NCI-H146 treated with DMSO at 0.1 percent for 48 hours (cell line): ENCODE measurements around the gene DCP1B.

Experiments
- DNase-seq: peaks from one replicate; lab custom pipeline; 2025; ENCODE audit not compliant: unreplicated experiment; lab: John Stamatoyannopoulos, UW

The DCP1B gene

DNA sequence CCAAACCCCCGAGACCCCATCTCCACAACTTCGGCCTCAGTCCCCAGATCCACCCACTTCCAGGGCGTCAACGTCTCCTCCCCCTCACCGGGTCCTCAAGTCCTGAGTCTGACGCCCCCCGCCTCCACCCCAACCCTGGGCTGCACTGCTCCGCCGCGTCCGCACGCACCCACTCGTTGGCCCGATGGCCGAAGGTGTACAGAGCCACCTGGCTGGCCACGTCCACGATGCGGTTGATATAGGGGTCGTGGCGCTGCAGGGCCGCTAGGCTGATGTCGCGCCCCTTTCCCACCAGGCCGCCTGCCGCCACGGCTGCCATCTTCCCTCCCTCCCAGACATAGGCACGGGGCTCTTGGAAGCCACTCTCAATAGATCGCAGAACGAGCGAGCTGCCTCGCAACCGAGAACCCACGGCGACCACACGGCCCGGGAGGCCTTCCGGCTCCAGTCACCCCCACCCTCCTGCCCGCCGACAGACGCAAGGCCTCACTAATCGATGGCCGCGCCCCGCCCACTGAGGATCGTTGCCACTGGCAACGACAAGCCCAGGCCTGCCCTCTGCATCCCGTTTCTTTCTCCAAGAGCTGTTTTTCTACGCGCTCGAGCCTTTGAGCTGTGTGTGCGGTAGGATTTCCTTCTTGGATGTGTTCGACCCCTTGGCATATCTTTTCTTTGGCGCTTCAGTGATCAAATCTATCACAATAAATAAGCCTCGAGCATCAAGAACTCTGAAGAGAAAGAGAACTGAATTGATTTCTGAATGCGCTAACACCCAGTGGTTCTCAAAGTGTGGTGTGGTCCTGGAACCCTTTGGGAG is at the start of gene DCP1B:
DCP1B (minus strand) TSS at position 345 of the 817 bp plus-strand sequence; CDS start at position 319, 26 bp downstream.
- peak; percentile 83 for DNase-seq

GRCh38 chr12:2053691-2054090 is 49.4 kb upstream of the DCP1B start:
- no peak for DNase-seq

DNA sequence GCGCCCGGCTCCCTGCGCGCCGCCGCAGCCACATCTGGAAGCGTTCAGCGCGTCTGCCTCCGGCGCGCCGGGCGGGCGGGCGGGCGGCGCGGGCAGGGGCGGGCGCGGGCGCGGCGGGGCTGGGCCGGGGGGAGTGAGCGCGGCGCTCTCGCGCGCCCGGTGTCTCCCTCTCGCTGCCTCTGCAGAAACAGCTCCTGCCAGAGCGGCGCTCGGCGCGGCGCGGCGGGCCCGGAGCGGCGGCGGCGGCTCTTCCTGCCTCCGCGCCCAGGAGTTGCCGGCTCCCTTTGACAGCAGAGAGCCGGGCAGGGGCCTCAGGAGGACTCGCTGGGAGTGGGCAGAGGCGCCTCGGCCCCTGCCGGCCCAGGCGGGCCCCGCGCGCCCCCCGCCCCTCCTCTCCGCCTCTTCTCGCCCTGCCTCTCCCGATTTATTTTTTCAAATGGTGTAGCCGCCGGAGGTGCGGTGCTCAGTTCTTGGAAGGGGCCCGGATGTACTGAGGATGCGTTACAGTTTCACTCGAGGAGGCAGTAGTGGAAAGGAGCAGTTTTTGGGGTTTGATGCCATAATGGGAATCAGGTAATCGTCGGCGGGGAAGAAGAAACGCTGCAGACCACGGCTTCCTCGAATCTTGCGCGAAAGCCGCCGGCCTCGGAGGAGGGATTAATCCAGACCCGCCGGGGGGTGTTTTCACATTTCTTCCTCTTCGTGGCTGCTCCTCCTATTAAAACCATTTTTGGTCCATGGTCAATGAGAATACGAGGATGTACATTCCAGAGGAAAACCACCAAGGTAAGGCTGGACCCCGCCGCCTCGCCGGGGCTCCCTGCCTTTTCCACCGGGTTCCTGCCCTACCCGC is 48.8 kb upstream of the DCP1B start, which contains the start of gene CACNA1C:
CACNA1C (plus strand) TSS at position 162 of the 853 bp plus-strand sequence; CDS start at position 738, 576 bp downstream.
- DNase-seq = peak; percentile 30

- no peak for DNase-seq
These were observed 47.7 kb upstream of the DCP1B start for GRCh38 chr12:2051700-2052621.

- DNase-seq = no peak
These were observed 45.6 kb upstream of the DCP1B start for GRCh38 chr12:2049604-2050540.

- no peak for DNase-seq
These were observed 43.5 kb upstream of the DCP1B start for GRCh38 chr12:2047752-2048151.

GRCh38 chr12:2046957-2047356 is 42.7 kb upstream of the DCP1B start:
- no peak for DNase-seq

DNA sequence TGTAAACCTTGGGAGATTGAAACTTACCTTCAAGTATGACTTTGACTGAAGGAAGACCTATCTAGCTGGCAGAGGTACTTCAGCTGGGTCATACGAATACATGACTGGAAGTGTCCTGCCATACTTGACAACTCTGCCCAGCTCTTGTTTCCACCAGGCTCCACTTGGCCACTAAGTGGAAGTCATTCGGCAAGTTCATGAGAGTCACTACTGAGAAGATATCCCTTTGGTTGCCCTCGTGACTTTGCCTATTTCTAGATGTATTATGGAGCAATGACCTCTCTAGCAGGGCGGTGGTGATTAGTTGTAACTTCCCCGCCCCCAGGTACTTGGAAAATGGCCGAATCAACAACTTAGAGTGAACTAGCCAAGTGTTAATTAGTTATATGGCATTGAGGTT is 39.9 kb upstream of the DCP1B start:
- no peak for DNase-seq

DNA sequence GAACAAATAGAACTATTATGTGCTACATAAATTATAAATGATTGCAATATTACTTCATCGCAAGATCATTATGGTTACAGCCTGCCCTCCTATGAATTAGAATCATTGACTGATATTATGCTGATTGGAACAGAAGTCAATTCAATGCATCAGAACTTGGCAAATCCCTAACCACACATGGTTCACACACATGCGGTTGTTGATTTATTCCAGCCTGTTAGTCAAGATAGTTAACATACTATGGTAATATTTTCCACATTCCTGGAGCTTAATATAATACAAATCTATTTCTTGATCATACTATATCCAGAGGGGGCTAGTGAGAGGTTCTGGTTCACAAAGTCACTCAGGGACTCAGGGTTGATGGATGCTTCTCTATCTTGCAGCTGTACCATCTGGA is 38.8 kb upstream of the DCP1B start:
- DNase-seq = no peak

DNA sequence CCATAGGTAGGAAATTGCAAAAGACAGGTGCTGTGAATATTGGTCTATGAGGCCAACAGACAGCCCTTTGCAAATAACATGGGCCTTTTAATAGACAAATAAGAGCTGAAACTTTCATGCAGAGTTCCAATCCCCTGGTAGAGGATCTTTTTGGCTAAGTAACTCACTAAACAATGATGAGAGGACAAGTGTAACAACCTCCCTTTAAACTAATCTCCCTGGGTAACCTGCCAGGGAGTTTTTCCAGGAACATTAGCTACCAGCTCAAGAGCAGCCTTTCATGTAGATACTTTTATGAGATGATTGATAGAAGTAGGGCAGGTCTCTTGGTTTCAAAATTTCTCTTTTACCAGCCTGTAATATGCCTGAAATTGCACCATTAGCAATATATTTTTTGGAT is 34.8 kb upstream of the DCP1B start:
- DNase-seq = no peak

DNA sequence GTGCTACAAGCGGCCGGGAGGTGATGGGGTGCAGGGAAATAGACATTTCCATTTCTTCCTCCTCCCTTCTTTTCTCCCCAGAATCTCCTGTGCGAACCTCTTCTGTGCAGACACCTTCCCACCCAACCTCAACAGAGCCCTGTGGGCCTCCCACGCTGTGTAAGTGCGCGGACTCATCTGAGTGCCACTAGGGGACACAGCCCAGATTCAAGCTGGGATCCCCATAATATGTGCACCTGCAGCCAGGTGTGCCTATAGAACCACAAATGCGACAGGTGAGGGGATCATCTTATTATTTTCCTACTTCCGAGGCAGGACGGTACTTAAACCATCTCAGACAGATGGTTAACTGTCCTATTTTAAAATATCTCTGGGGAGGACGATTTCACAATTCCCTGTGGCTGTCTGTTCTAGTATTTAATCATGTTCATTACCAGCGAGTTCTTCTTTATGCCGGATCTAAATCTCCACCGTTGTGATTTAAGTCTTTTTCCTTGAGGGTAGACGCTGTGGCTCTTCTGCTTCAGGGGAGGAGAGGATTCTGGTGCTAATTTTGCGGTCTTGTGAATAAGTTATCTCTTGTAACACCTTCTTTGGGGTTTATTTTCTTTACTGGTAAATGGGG is 31.3 kb upstream of the DCP1B start:
- DNase-seq = no peak

GRCh38 chr12:2034633-2035430 is 30.6 kb upstream of the DCP1B start:
- peak; percentile 51 for DNase-seq

DNA sequence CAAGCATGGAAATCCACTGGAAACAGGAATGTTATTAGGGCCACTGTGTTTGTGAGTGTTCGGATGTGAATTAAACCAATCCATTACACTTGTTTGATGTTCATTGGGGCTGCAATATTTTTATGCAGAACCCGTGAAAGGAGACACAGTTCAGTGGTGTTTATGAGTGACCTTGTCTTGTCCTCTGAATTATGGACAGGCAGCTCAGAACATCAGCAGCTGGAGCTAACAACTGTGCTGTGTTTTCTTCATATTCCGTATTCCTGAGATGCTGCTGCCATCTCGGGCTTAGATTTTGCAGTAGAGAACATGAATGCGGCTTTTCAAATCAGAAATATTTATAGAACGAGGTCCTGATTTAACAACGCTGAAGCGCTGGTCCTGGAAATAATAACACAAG is 28.2 kb upstream of the DCP1B start:
- DNase-seq = no peak

GRCh38 chr12:2029851-2030250 is 25.6 kb upstream of the DCP1B start:
- no peak for DNase-seq

- DNase-seq = no peak
These were observed 23.1 kb upstream of the DCP1B start for GRCh38 chr12:2027351-2027750.

DNA sequence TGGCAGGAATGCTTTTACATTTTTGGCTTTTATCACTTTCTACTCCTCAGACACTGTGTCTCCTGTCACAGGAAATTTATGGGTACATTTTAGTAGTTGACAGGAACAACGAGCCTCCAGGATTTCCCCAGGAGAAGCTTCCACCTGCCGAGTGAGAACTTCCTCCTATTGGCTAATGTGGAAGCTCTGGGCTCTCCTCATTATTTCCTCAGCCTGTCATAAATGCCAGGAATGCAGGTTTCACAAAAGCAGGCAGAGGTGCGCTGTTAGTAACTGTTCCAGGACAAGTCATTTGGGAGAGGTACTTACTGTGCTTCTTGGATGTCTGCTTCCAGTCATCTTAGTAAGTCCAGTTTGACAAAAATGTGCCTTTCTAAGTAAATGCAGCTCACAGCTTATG is 19.1 kb upstream of the DCP1B start:
- DNase-seq = no peak

DNA sequence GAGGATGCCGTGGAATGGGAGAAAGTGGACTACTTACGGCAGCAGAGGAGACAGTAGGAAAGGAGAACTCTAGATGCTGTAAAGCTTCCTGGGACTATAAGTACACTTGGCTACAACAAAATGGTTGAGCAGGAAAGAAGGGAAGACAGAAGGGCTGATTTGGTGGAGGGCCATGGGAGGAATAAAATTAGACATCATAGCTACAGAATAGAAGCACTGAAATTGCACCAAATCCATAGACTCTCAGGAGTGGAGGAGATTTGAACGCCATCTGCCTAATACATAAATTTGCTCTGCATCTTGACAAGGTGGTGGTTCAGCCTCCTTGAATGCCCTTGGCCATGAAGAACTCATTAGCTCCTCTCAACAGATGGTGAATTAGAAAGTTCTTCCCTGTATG is 16.3 kb upstream of the DCP1B start:
- no peak for DNase-seq

- DNase-seq = no peak
These were observed 14.9 kb upstream of the DCP1B start for GRCh38 chr12:2019126-2019525.

- DNase-seq = no peak
These were observed 14.1 kb upstream of the DCP1B start for GRCh38 chr12:2018391-2018790.
